H1 (cell line): ENCODE measurements around the gene SECISBP2L. TPM values are rescaled to one million over a fixed set of nuclear protein-coding genes. Genes with fewer than 3 reads are reported as not detected.
A peak's percentile ranks its signal among the peaks of the same experiment; 100 is the strongest.

Experiments used
- CTCF ChIA-PET: fragments of 300-600 bp; sonication (Branson Sonifier 250); formaldehyde crosslinking; loops from one replicate; lab custom pipeline; 2021; ENCODE audit not compliant: partially characterized antibody; lab: Charles Lee
- POLR2A ChIA-PET: fragments of 300-600 bp; sonication (Branson Sonifier 250); formaldehyde crosslinking; loops from one replicate; lab custom pipeline; 2021; ENCODE audit warnings: inconsistent platforms; ENCODE audit not compliant: partially characterized antibody; lab: Charles Lee
- DNase-seq, 2 experiments: peaks; one replicate each; pipeline versions ENCODE4 v3.0.0 to v3.0.0-alpha.2; 2010 to 2022; ENCODE audit warnings: low spot score in 2 of 2, low read depth in 1 of 2, mixed read lengths in 1 of 2
- FAIRE-seq: peaks from 2 replicates; lab custom pipeline; 2011; peaks lifted over from hg19 to GRCh38; lab: Jason Lieb, UNC
- H2AFZ ChIP-seq: 2 replicates; pipeline ENCODE4 v1.8.1; 2012; ENCODE audit warnings: low read length, inconsistent platforms
- H2AK5ac ChIP-seq: 2 replicates; pipeline ENCODE4 v1.6.1; 2013; ENCODE audit warnings: low read depth, low read length
- H2BK120ac ChIP-seq: replicated peaks from 2 replicates; pipeline ENCODE3; 2013; ENCODE audit warnings: low read depth, low read length, inconsistent platforms
- H2BK12ac ChIP-seq: 2 replicates; pipeline ENCODE4 v1.6.1; 2013; ENCODE audit warnings: low read depth, low read length
- H2BK15ac ChIP-seq: 2 replicates; pipeline ENCODE4 v1.6.1; 2013; ENCODE audit warnings: low read length
- H2BK20ac ChIP-seq: 2 replicates; pipeline ENCODE4 v1.6.1; 2013; ENCODE audit warnings: low read length
- H2BK5ac ChIP-seq: 2 replicates; pipeline ENCODE4 v1.6.1; 2013; ENCODE audit warnings: low read depth, low read length
- H3K14ac ChIP-seq: 2 replicates; pipeline ENCODE4 v1.6.1; 2013; ENCODE audit warnings: inconsistent platforms; ENCODE audit not compliant: insufficient read length
- H3K18ac ChIP-seq: 2 replicates; pipeline ENCODE4 v1.6.1; 2013; ENCODE audit warnings: low read length; ENCODE audit errors: extremely low read depth
- H3K23ac ChIP-seq: 2 replicates; pipeline ENCODE4 v1.6.1; 2013; ENCODE audit warnings: inconsistent platforms; ENCODE audit not compliant: insufficient read length
- H3K23me2 ChIP-seq: 2 replicates; pipeline ENCODE4 v1.6.1; 2013; ENCODE audit warnings: low read depth, low read length
- H3K27ac ChIP-seq: 2 replicates; pipeline ENCODE4 v1.6.1; 2011; ENCODE audit warnings: low read depth, low read length, inconsistent platforms
- H3K27me3 ChIP-seq, 4 experiments: replicated peaks in 1 of 4; 1 replicate in 1 of 4; 2 replicates in 3 of 4; pipeline versions ENCODE4 v1.6.1 to v1.8.1; 2011 to 2013; ENCODE audit warnings: low read length in 3 of 4, mild to moderate bottlenecking in 3 of 4, inconsistent platforms in 2 of 4, mixed read lengths in 2 of 4, moderate library complexity in 1 of 4; ENCODE audit not compliant: control insufficient read depth in 3 of 4, insufficient read depth in 3 of 4; ENCODE audit errors: extremely low read depth in 1 of 4
- H3K36me3 ChIP-seq, 4 experiments: 2 replicates each; pipeline versions ENCODE4 v1.6.1 to v1.8.1; 2011 to 2013; ENCODE audit warnings: mild to moderate bottlenecking in 4 of 4, low read length in 3 of 4, moderate library complexity in 2 of 4, control low read depth in 1 of 4, inconsistent platforms in 1 of 4; ENCODE audit not compliant: insufficient read depth in 4 of 4, control insufficient read depth in 2 of 4
- H3K4ac ChIP-seq: replicated peaks from 2 replicates; pipeline ENCODE3; 2013; ENCODE audit warnings: low read length, low read depth, mixed read lengths, inconsistent platforms; ENCODE audit not compliant: insufficient read length
- H3K4me1 ChIP-seq, 4 experiments: replicated peaks in 1 of 4; 1 replicate in 1 of 4; 2 replicates in 3 of 4; pipeline versions ENCODE4 v1.6.1 to v1.8.1; 2011 to 2013; ENCODE audit warnings: low read length in 3 of 4, inconsistent platforms in 2 of 4, mixed read lengths in 1 of 4; ENCODE audit not compliant: insufficient read depth in 4 of 4, control insufficient read depth in 3 of 4
- H3K4me2 ChIP-seq, 2 experiments: 2 replicates each; pipeline versions ENCODE4 v1.6.1 to v1.8.1; 2011 to 2013; ENCODE audit warnings: low read depth in 2 of 2, low read length in 2 of 2, control low read depth in 1 of 2, inconsistent platforms in 1 of 2, mild to moderate bottlenecking in 1 of 2; ENCODE audit not compliant: insufficient read depth in 1 of 2
- H3K4me3 ChIP-seq, 4 experiments: fragments of 200-600, 300-600 bp in 1 of 4; sonication (generic), shearing (Covaris generic), sonication (Bioruptor Twin) in 1 of 4; 2 replicates each; pipeline versions ENCODE4 v1.5.1 to v1.8.1; 2011 to 2016; ENCODE audit warnings: low read length in 4 of 4, low read depth in 3 of 4, control low read depth in 2 of 4, inconsistent platforms in 2 of 4, mild to moderate bottlenecking in 2 of 4, mixed read lengths in 1 of 4, moderate library complexity in 1 of 4; ENCODE audit not compliant: insufficient read depth in 2 of 4; ENCODE audit errors: extremely low read depth in 1 of 4
- H3K56ac ChIP-seq: replicated peaks from 2 replicates; pipeline ENCODE3; 2013; ENCODE audit warnings: low read depth, mild to moderate bottlenecking, mixed read lengths, low read length, inconsistent platforms; ENCODE audit not compliant: insufficient read length
- H3K79me1 ChIP-seq: 2 replicates; pipeline ENCODE4 v1.6.1; 2013; ENCODE audit warnings: low read depth, low read length, control low read depth
- H3K79me2 ChIP-seq, 2 experiments: 2 replicates each; pipeline versions ENCODE4 v1.6.1 to v1.8.1; 2012 to 2013; ENCODE audit warnings: low read length in 2 of 2, mild to moderate bottlenecking in 2 of 2, inconsistent platforms in 1 of 2; ENCODE audit not compliant: insufficient read depth in 2 of 2, control insufficient read depth in 1 of 2
- H3K9ac ChIP-seq, 4 experiments: replicated peaks in 1 of 4; 1 replicate in 1 of 4; 2 replicates in 3 of 4; pipeline versions ENCODE4 v1.6.1 to v1.8.1; 2011 to 2013; ENCODE audit warnings: low read depth in 3 of 4, low read length in 3 of 4, control low read depth in 2 of 4, mild to moderate bottlenecking in 2 of 4, moderate library complexity in 2 of 4, inconsistent platforms in 1 of 4; ENCODE audit errors: extremely low read depth in 1 of 4
- H3K9me3 ChIP-seq, 2 experiments: 2 replicates each; pipeline versions ENCODE4 v1.6.1 to v1.8.1; 2012 to 2013; ENCODE audit warnings: mild to moderate bottlenecking in 2 of 2, moderate library complexity in 2 of 2, control low read depth in 1 of 2, inconsistent platforms in 1 of 2, low read depth in 1 of 2, low read length in 1 of 2, mixed read lengths in 1 of 2; ENCODE audit not compliant: insufficient read depth in 2 of 2
- H4K20me1 ChIP-seq, 2 experiments: replicated peaks in 1 of 2; 2 replicates each; pipeline versions ENCODE3 to v1.8.1; 2011 to 2013; ENCODE audit warnings: inconsistent platforms in 2 of 2, low read length in 2 of 2, mild to moderate bottlenecking in 1 of 2; ENCODE audit not compliant: insufficient read depth in 2 of 2, control insufficient read depth in 1 of 2
- H4K5ac ChIP-seq: 2 replicates; pipeline ENCODE4 v1.6.1; 2013; ENCODE audit warnings: low read length, low read depth, mixed read lengths, inconsistent platforms; ENCODE audit not compliant: insufficient read length
- H4K8ac ChIP-seq: 2 replicates; pipeline ENCODE4 v1.8.0; 2013; ENCODE audit warnings: mild to moderate bottlenecking, moderate library complexity, low read length, inconsistent platforms; ENCODE audit not compliant: insufficient read depth; ENCODE audit errors: extremely low read depth
- H4K91ac ChIP-seq: replicated peaks from 2 replicates; pipeline ENCODE3; 2013; ENCODE audit warnings: low read length, mixed read lengths, inconsistent platforms; ENCODE audit not compliant: insufficient read length
- CEBPB ChIP-seq: IDR thresholded peaks from 2 replicates; pipeline ENCODE4 v1.6.1; 2012; ENCODE audit warnings: low read depth, low read length
- E2F6 ChIP-seq: IDR thresholded peaks from 2 replicates; pipeline ENCODE4 v1.6.1; 2012; ENCODE audit warnings: inconsistent platforms
- SP2 ChIP-seq: IDR thresholded peaks from 2 replicates; pipeline ENCODE4 v1.6.1; 2012; ENCODE audit warnings: mild to moderate bottlenecking, low read length, inconsistent platforms
- WGBS, 2 experiments: shearing (Covaris generic) in 1 of 2; methylation state at CpG; one replicate each; pipeline versions ENCODE4 v1.1.6 to v1.1.7; 2013 to 2015; ENCODE audit warnings: low lambda C conversion rate in 2 of 2, mixed read lengths in 2 of 2, inconsistent platforms in 1 of 2, low coverage in 1 of 2, missing lambda C conversion rate in 1 of 2; ENCODE audit not compliant: insufficient replicate concordance in 2 of 2, insufficient coverage in 1 of 2, insufficient read length in 1 of 2; ENCODE audit errors: extremely low coverage in 1 of 2, missing lambda C conversion rate in 1 of 2; 5-methylcytosine and 5-hydroxymethylcytosine counted together
- polyA plus RNA-seq, 7 experiments: library from polyadenylated mRNA; depleted of rRNA in 3 of 7; stranded (reverse) in 5 of 7; unstranded in 2 of 7; fragments of >200 nt in 5 of 7; fragments of 200-250 nt in 2 of 7; gene quantifications; 1 replicate in 5 of 7; 2 replicates in 1 of 7; 4 replicates in 1 of 7; pipeline versions ENCODE4 v1.2.1 to v1.2.3, GENCODE V29; 2011 to 2013; ENCODE audit warnings: missing spikeins in 2 of 7, mixed read lengths in 2 of 7
- total RNA-seq: library from RNA; stranded (reverse); fragmentation: NEBNext Ultra II Directional; extraction: Animal tissue kit (Norgen Biotek cat#: 25700); gene quantifications from 2 replicates; pipeline ENCODE4 v1.2.1, GENCODE V29; 2021

Gene SECISBP2L
- total and polyA plus RNA-seq, 2 of the 8 experiments (the other 6 are each of a cell fraction or from before 2014, with no cell fraction given), result 7.6 to 22.8 TPM

GRCh38 chr15:49066372-49066771 lies 20.1 kb upstream of the SECISBP2L start:
- Histone ChIP-seq H3K9me3 (no peaks in the 10 kb centered on the region), H2BK12ac (no peak overlapping the region), H3K4me2 (0 out of 4 replicates have a peak overlapping the region, but pooled peaks have one; percentile 15 to 19), H3K36me3 (no peaks in the 10 kb centered on the region), H3K4ac (no peak overlapping the region), H2BK15ac (no peak overlapping the region), H2BK5ac (no peak overlapping the region), H4K8ac (no peak overlapping the region), H2BK20ac (no peak overlapping the region), H3K27me3 (no peaks in the 10 kb centered on the region), H4K91ac (no peak overlapping the region), H4K5ac (no peak overlapping the region), H3K4me1 (peaks cover 0 to 13% (median 7%) of the 10 kb centered on the region in 4 experiments; a peak in 6 of 7 replicates), H2AFZ (no peak overlapping the region), H3K23ac (no peak overlapping the region), H3K27ac (no peak overlapping the region), H3K14ac (no peak overlapping the region), H4K20me1 (no peaks in the 10 kb centered on the region), H3K18ac (no peak overlapping the region), H2BK120ac (no peak overlapping the region), H3K23me2 (no peaks in the 10 kb centered on the region), H2AK5ac (no peak overlapping the region), H3K79me1 (no peaks in the 10 kb centered on the region), H3K56ac (no peak overlapping the region), H3K9ac (no peak overlapping the region), H3K79me2 (no peaks in the 10 kb centered on the region), H3K4me3 (no peak overlapping the region)
- ChIA-PET POLR2A (no interaction called here), CTCF (no interaction called here)
- WGBS, 2 experiments, result 50% methylated on average over 2 of the region's 2 CpGs; no CpG with 5 or more reads in 1 of the 2 experiments
- no peak for TF ChIP-seq E2F6
- peak; percentile 80 for TF ChIP-seq CEBPB
- no peak for TF ChIP-seq SP2
- FAIRE-seq (no peak), DNase-seq (no peak)
